Karpas-422 (cell line): ENCODE measurements around the gene NTM. TPM values are rescaled to one million over a fixed set of nuclear protein-coding genes. Genes with fewer than 3 reads are reported as not detected.

ENCODE experiments used
- DNase-seq: peaks from one replicate; pipeline ENCODE4 v3.0.0-alpha.2; 2015
- H2AFZ ChIP-seq: fragments of 200-600 bp; sonication (generic); 2 replicates; pipeline ENCODE4 v1.6.1; 2014; ENCODE audit warnings: antibody characterized with exemption, low read length, mixed read lengths
- H3K27ac ChIP-seq: fragments of 200-600 bp; sonication (generic); 2 replicates; pipeline ENCODE4 v1.5.1; 2014; ENCODE audit warnings: mild to moderate bottlenecking, low read length, moderate library complexity
- H3K27me3 ChIP-seq: fragments of 200-600 bp; sonication (generic); 2 replicates; pipeline ENCODE4 v1.6.1; 2014; ENCODE audit warnings: low read length, mixed read lengths
- H3K36me3 ChIP-seq: fragments of 200-600 bp; sonication (generic); 2 replicates; pipeline ENCODE4 v1.6.1; 2014; ENCODE audit warnings: low read length, mixed read lengths; ENCODE audit not compliant: insufficient read depth
- H3K4me1 ChIP-seq: fragments of 200-600 bp; sonication (generic); 2 replicates; pipeline ENCODE4 v1.6.1; 2014; ENCODE audit warnings: mild to moderate bottlenecking, low read length, mixed read lengths
- H3K4me2 ChIP-seq: fragments of 200-600 bp; sonication (generic); 2 replicates; pipeline ENCODE4 v1.6.1; 2014; ENCODE audit warnings: low read length, low read depth, mild to moderate bottlenecking; ENCODE audit not compliant: poor library complexity, severe bottlenecking
- H3K4me3 ChIP-seq: fragments of 200-600 bp; sonication (generic); 2 replicates; pipeline ENCODE4 v1.5.1; 2014; ENCODE audit warnings: mild to moderate bottlenecking, antibody characterized with exemption, low read length, mixed read lengths
- H3K79me2 ChIP-seq: fragments of 200-600 bp; sonication (generic); 2 replicates; pipeline ENCODE4 v1.6.1; 2014; ENCODE audit warnings: mild to moderate bottlenecking, low read length, mixed read lengths
- H3K9ac ChIP-seq: fragments of 200-600 bp; sonication (generic); 2 replicates; pipeline ENCODE4 v1.6.0; 2014; ENCODE audit warnings: low read length
- H3K9me2 ChIP-seq: fragments of 200-600 bp; sonication (generic), shearing (Covaris generic); replicated peaks from 2 replicates; pipeline ENCODE4 v1.6.0; 2014; ENCODE audit warnings: mild to moderate bottlenecking, low read length, moderate library complexity; ENCODE audit not compliant: insufficient read depth
- H3K9me3 ChIP-seq: fragments of 300-700, 200-600 bp; sonication (generic); 2 replicates; pipeline ENCODE4 v1.6.1; 2014; ENCODE audit warnings: low read length, mixed read lengths
- H4K20me1 ChIP-seq: fragments of 200-600 bp; sonication (generic); 2 replicates; pipeline ENCODE4 v1.6.1; 2014; ENCODE audit warnings: mild to moderate bottlenecking, antibody characterized with exemption, low read length, low read depth; ENCODE audit not compliant: insufficient read depth
- total RNA-seq: library from RNA; depleted of rRNA; stranded (reverse); fragments of >200 nt; shearing (Covaris generic); gene quantifications from 2 replicates; pipeline ENCODE4 v1.2.3, GENCODE V29; 2014; ENCODE audit warnings: low replicate concordance

Gene NTM
- total RNA-seq, 1 experiment from 2014 or later: not detected

GRCh38 chr11:132187814-132188213, 817.4 kb downstream of the NTM start:
- no peaks in the 10 kb centered on the region for H3K79me2 ChIP-seq
- no peaks in the 10 kb centered on the region for H3K9me2 ChIP-seq
- H3K36me3 ChIP-seq: no peaks in the 10 kb centered on the region
- H2AFZ ChIP-seq: no peak overlapping the region
- H3K4me2 ChIP-seq: no peak overlapping the region
- no peaks in the 10 kb centered on the region for H4K20me1 ChIP-seq
- no peak overlapping the region for H3K9ac ChIP-seq
- no peaks in the 10 kb centered on the region for H3K9me3 ChIP-seq
- H3K27me3 ChIP-seq: no peaks in the 10 kb centered on the region
- H3K4me3 ChIP-seq: no peak overlapping the region
- H3K4me1 ChIP-seq: no peaks in the 10 kb centered on the region
- H3K27ac ChIP-seq: no peak overlapping the region
- no peak for DNase-seq

DNA sequence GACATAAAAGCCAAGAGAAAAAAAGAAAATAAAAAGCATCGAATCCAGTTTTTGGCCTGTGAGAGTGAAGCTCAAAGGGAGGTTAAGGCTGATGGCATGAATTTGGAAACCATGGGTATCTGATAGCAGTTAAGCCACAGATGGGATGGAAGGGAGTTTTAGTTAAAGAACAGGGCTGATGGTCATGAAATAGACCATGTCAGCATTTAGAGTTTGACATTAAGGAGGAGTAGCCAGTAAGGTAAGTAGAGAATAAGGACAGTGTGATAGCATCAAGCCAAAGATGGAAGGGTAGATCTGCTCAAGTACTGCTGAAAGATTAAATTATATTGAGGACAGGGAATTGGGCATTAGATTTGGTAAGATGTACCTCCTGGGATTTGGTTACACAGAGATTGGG, 826.5 kb downstream of the NTM start:
- H3K79me2 ChIP-seq: no peaks in the 10 kb centered on the region
- H3K27ac ChIP-seq: no peak overlapping the region
- H4K20me1 ChIP-seq: no peaks in the 10 kb centered on the region
- no peak overlapping the region for H3K4me2 ChIP-seq
- no peaks in the 10 kb centered on the region for H3K4me1 ChIP-seq
- no peaks in the 10 kb centered on the region for H3K9me2 ChIP-seq
- H3K4me3 ChIP-seq: no peak overlapping the region
- H3K27me3 ChIP-seq: no peaks in the 10 kb centered on the region
- H3K36me3 ChIP-seq: no peaks in the 10 kb centered on the region
- no peak for DNase-seq
- H3K9ac ChIP-seq: no peak overlapping the region
- H2AFZ ChIP-seq: no peak overlapping the region
- H3K9me3 ChIP-seq: no peaks in the 10 kb centered on the region

DNA sequence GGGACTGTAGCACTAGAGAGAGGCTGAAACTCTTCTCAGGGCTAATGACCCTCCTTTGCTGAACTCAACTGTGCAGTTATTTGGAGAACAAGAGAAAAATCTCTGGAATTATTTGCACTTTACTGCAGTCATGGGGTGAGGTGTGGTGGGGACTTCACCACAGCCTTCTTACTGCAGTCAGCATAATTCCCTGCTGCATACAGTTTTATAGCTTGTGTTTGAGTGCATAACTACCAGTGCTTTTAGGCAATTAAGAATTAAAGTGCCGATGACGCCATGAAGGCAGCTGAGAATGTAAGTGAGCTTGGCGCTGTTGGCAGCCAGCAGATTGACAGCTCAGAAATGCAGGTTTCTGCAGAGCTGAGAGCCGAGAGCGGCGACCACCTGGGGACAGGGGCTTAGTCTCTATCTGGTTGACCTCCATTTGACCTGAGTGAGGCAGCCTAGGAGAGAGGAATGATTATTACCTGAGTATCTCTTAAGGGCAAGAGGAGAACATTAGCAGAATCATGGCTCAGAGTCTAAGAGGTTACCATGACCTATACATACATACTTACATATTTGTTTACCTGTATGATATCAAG, 830.0 kb downstream of the NTM start:
- Histone ChIP-seq H3K4me2 (no peak overlapping the region), H3K4me3 (no peak overlapping the region), H3K9me2 (no peaks in the 10 kb centered on the region), H3K79me2 (no peaks in the 10 kb centered on the region), H3K9ac (no peak overlapping the region), H2AFZ (no peak overlapping the region), H3K4me1 (no peaks in the 10 kb centered on the region), H3K27me3 (no peaks in the 10 kb centered on the region), H3K27ac (no peak overlapping the region), H3K9me3 (no peaks in the 10 kb centered on the region), H3K36me3 (no peaks in the 10 kb centered on the region), H4K20me1 (no peaks in the 10 kb centered on the region)
- no peak for DNase-seq

DNA sequence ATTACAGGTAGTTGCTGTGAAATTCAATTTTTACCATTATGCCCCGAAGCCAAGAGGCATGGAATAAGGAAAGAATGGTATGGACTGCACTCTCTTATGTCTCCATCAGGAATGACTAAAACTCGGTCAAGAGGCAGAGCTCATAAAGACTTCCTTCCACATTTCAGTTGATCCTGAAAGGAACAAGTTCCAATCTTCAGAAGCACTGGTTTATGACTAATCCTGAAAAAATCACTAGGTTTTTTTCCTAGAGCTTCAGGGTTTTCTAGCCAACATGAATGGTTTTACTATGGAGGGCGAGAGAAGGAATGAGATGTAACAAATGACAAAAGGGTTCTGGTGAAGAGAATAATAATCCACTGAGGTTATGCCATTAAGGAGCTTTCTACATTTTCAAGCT, 832.2 kb downstream of the NTM start:
- H3K9me2 ChIP-seq: no peaks in the 10 kb centered on the region
- H3K9ac ChIP-seq: no peak overlapping the region
- no peaks in the 10 kb centered on the region for H3K4me1 ChIP-seq
- no peak for DNase-seq
- no peaks in the 10 kb centered on the region for H3K27me3 ChIP-seq
- no peak overlapping the region for H3K4me2 ChIP-seq
- no peaks in the 10 kb centered on the region for H4K20me1 ChIP-seq
- no peak overlapping the region for H3K4me3 ChIP-seq
- no peaks in the 10 kb centered on the region for H3K9me3 ChIP-seq
- H2AFZ ChIP-seq: no peak overlapping the region
- no peak overlapping the region for H3K27ac ChIP-seq
- no peaks in the 10 kb centered on the region for H3K36me3 ChIP-seq
- no peaks in the 10 kb centered on the region for H3K79me2 ChIP-seq

- Histone ChIP-seq H2AFZ (no peak overlapping the region), H3K27ac (no peak overlapping the region), H3K4me2 (no peak overlapping the region), H3K4me3 (no peak overlapping the region), H3K79me2 (no peaks in the 10 kb centered on the region), H3K4me1 (no peaks in the 10 kb centered on the region), H4K20me1 (no peaks in the 10 kb centered on the region), H3K27me3 (no peaks in the 10 kb centered on the region), H3K9me3 (no peaks in the 10 kb centered on the region), H3K36me3 (no peaks in the 10 kb centered on the region), H3K9me2 (no peaks in the 10 kb centered on the region), H3K9ac (no peak overlapping the region)
- no peak for DNase-seq
These were observed 834.6 kb downstream of the NTM start for GRCh38 chr11:132205006-132205405.

DNA sequence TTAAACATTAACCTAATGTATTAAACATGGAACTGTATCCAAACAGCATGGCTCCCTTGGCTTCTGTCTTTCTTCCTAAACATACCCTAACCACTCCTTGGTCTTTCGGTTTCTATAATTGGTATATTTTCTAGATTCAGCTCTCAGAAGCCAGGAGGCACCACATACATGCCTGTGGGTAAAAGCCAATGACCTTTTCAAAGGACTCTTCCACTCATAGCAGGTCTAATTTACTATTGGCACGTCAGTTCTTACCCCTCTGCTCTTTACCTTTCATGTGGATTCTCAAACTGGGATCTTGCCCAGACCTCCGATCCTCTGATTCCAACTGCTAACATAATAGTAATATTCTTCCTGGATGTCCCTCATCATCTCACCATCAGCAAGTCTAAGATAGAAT, 835.1 kb downstream of the NTM start:
- Histone ChIP-seq H3K27ac (no peak overlapping the region), H3K36me3 (no peaks in the 10 kb centered on the region), H3K4me3 (no peak overlapping the region), H2AFZ (no peak overlapping the region), H3K79me2 (no peaks in the 10 kb centered on the region), H4K20me1 (no peaks in the 10 kb centered on the region), H3K27me3 (no peaks in the 10 kb centered on the region), H3K9me2 (no peaks in the 10 kb centered on the region), H3K4me2 (no peak overlapping the region), H3K9ac (no peak overlapping the region), H3K9me3 (no peaks in the 10 kb centered on the region), H3K4me1 (no peaks in the 10 kb centered on the region)
- no peak for DNase-seq

DNA sequence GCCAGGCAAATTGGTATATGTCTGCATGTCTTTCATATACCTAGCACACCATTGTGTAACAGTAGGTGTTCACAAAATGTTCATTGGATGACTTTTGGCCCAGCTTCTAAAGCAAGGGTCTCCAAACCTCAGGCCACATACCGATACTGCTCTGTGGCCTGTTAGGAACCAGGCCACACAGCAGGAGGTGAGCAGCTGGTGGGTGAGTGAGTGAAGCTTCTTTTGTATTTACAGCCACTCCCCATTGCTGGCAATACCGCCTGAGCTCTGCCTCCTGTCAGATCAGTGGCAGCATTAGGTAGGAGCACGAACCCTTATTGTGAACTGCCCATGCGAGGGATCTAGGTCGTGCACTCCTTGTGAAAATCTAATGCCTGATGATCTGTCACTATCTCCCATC, 836.6 kb downstream of the NTM start:
- no peaks in the 10 kb centered on the region for H3K36me3 ChIP-seq

DNA sequence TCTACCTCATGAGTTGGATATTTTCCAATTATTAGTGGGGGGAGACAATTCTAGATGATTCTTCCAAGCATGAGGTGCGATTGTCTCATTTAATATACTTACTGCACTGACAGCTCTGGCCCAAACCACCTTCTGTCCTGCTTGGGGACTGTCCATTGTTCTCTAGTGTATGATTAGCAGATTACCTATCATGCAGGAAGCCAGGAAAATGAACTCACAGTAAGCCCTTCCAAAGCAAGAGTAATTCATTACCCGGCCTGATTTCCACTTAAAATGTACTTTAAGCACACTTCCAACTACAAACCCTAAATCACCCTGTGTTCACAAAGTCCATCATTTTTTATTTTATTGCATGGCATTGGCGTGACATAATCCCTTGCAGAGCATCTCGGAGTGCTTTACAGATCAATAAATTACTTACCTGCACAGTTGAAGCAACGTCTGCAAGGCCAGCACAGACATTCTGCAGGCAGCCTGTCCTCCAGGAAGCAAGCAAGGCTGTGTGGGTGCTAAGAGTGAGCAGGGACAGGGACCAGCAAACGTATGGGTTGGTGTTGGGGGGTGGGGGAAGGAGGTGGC, 838.2 kb downstream of the NTM start:
- Histone ChIP-seq H3K4me1 (no peaks in the 10 kb centered on the region), H3K9ac (no peak overlapping the region)

More for the DNA sequence above, 836.6 kb downstream of the NTM start:
- no peak overlapping the region for H3K9ac ChIP-seq
- H4K20me1 ChIP-seq: no peaks in the 10 kb centered on the region
- no peaks in the 10 kb centered on the region for H3K9me3 ChIP-seq
- H3K4me3 ChIP-seq: no peak overlapping the region
- H3K9me2 ChIP-seq: no peaks in the 10 kb centered on the region
- DNase-seq: no peak
- H3K79me2 ChIP-seq: no peaks in the 10 kb centered on the region
- no peaks in the 10 kb centered on the region for H3K27me3 ChIP-seq
- no peak overlapping the region for H2AFZ ChIP-seq
- no peak overlapping the region for H3K4me2 ChIP-seq
- H3K4me1 ChIP-seq: no peaks in the 10 kb centered on the region
- H3K27ac ChIP-seq: no peak overlapping the region

More for the DNA sequence above, 838.2 kb downstream of the NTM start:
- Histone ChIP-seq H3K27ac (no peak overlapping the region), H3K79me2 (no peaks in the 10 kb centered on the region), H3K27me3 (no peaks in the 10 kb centered on the region), H3K4me2 (no peak overlapping the region), H3K9me2 (no peaks in the 10 kb centered on the region), H4K20me1 (no peaks in the 10 kb centered on the region), H3K9me3 (no peaks in the 10 kb centered on the region), H3K4me3 (no peak overlapping the region), H2AFZ (no peak overlapping the region), H3K36me3 (no peaks in the 10 kb centered on the region)
- DNase-seq: no peak
